Measurements from ENCODE around the gene ATP10A.
"Not testable (repeated sequence)": the region's sequence is repeated elsewhere in the genome, so short reads cannot be mapped to it uniquely, and the experiment has no call there.

Gene ATP10A

GRCh38 chr15:25673972-25674371, 189.2 kb downstream of the ATP10A start:
- no peak for DNase-seq

DNA sequence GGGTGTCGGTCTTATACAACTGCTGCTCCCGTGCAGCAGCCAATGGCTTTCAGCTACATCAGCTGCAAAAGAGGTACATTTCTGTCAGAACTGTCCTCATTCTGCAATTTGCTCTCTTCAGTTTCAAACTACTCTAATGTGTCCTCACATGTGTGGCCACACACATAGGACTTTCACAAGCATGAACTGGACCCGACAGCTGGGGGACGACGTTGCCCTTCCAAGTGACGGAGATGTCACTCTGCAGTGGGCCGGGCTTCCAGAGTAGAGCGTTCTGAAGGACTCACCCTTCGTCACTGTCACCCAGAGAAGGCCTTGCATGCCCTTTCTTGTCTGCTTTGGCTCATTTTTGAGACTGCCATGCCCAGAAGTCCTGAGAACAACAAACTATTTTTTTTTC, 189.8 kb downstream of the ATP10A start:
- DNase-seq = no peak

GRCh38 chr15:25671132-25671531, 192.0 kb downstream of the ATP10A start:
- peak; percentile 56 for DNase-seq

- DNase-seq = no peak
Measured at GRCh38 chr15:25670621-25671020, 192.5 kb downstream of the ATP10A start.

GRCh38 chr15:25670025-25670554, 193.0 kb downstream of the ATP10A start:
- DNase-seq = peak; percentile 60

GRCh38 chr15:25668901-25669300, 194.2 kb downstream of the ATP10A start:
- DNase-seq = no peak

DNA sequence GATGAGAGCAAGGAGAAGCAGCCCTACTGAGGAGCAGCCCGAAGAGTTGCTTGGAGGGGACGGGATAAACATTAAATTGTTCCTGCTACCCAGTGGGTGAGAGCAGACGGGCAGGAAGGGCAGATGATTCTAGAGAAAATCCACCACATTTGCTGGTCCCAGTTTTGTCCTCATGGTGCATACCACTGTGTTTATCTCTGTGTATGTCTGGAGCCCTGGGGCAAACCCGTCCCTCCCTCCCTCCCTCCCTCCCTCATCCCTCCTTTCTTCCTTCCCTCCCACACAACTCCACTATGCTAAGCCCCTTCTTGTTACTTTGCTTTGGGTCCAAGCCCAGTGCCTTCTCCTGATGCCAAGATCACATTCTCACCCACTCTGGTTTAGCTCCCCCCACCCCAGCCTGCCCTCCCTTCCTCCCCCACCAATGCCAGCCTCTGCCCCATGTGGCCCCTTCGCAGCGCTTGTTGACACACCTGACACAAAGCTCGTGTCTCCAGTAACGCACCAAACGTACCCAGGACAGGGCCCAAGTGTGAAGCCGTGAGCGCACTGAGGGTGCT, 194.8 kb downstream of the ATP10A start:
- DNase-seq = no peak

DNA sequence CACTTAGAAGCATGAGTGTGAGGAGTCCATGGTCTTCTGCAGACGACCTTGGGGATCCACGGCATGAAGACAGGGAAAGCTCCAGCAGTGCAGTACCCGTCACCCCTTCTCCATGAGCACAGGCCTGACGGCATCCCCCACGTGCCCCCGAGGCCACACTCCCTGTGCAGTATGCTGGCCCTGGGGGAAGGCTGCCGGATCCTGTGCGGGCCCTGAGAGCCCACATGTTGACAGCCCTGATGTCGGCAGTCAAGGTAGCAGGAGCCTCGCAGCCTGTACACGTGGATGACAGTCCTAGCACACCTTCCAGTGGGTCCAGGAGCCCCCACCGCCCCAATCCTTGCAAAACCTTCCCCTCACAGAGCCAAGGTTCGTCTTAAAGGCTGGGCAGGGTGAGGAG, 195.3 kb downstream of the ATP10A start:
- no peak for DNase-seq

DNA sequence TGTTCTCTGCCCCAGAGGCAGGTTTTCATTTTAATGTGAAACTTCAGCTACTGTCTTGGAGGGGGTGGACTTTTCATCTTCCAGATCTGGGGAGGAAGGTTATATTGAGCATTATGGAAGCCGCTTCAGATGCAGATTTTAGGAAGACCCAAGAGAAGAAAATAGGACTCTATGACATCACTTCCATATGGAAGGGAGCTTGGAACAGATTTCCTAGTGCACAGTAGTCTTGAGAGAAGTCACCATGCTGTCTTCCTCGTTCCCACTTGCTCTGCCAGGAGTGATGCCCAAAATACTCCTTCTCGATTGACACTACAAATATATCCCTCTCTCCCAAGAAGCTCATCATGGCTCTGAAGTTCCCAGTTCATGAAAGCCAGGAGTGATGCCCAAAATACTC, 197.2 kb downstream of the ATP10A start:
- DNase-seq = no peak

GRCh38 chr15:25664761-25665160, 198.4 kb downstream of the ATP10A start:
- no peak for DNase-seq

DNA sequence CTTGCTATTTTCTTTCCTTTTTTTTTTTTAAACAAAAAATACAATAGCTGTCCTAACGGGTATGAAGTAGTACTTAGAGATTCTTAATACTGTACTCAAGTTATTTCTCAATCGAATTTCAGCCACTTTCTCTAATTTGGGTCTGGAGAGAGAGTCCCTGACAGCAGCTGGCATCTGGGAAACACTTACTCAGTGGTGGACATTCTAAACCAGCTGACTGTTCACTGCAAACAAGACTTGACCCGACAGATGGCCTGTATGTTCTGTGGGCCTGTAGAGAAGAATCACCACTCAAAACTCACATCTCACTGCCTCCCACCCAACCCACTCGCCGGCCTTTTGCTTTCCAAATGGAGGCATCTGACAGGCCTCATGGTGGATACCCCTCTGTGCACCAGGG, 199.6 kb downstream of the ATP10A start:
- no peak for DNase-seq

DNA sequence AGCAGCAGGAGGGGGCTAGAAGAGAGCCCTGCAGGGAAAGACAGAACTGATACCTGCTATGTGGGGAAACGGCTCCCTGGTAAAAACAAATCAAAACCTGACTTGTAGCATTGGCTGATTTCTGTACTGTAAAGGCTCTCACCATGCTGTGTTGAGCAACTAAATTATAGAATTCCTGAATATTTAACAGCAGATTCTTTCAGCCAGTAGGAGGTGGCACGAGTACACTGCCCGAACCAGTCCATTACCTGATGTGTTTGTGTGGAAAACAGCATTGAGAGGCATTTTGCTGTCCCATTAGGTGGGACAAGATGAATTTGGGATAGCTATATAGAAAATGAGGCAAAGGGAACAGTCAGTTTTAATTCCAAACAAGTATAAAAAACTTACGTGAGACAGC, 201.2 kb downstream of the ATP10A start:
- no peak for DNase-seq

DNA sequence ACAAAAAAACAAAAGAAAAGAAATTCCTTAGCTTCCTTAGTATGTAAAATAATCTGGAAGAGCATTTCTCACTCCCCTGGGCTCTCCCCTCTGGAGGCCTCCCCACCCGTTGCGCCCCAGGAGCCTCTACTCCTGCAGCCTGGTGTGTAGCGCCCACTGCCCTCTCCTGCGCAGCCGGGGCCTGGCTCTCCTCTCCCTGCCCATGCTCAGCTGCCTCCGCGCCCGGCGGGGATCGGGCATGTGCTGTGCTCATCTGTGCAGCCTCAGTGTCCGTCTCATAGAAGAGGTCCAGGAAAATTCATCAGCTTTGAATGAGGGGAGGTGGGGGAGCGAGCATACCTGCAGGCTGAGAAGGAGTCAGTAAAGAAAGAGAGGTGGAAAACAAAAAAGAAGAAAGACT, 203.9 kb downstream of the ATP10A start:
- no peak for DNase-seq

DNA sequence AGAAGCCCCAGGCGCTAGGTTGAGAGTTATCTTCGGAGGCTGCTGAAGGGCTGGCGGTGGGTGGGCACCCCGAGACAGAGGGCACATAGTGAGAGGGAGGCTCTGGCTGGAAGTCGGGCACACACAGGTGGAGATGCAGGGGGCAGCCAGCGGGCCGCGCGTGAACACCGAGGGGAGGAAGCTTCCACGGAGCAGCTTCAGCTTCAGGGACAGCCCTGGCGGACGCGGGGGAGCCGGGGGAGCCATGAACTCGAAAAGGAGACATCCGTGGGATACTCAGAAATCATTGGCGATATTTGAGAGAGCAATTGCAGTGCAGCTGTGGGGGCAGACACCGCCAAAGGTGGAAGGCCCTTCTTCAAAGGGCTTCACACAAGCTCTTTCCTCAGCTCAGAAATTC, 204.6 kb downstream of the ATP10A start:
- no peak for DNase-seq

DNA sequence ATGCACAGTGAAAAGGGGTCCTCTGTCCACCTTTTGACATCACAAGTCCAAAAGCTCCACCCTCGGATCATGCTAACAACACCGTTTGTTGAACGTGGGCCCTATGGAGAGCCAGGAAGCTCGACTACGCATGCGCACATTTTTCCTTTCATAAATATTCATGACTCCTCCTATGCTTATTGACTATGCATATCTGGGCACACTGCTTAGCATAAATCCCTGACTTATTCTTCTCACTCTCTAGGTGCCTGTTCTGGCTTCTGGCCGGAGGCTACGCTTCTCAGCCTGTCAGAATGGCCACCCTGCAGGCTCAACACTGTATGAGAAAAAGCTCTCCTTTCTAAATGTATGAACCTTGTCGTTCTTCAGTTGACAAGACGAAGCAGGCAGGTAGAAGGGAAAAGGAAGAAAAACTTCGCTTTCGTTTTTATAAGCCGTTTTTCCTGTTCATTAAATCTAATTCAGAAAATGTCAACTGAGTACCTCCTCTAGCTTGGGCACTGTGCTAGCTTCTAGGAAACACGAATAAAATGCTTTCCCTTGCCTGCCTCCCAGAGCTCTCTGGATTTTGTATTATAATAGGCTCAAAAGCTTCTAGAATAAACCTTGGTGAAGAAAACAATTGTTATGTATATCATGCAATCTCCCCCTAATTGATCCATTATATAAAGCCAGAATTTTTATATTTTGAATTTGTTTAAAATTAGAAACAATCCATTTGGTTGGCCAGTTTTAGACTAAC, 207.7 kb downstream of the ATP10A start:
- no peak for DNase-seq

GRCh38 chr15:25653371-25653770, 209.8 kb downstream of the ATP10A start:
- DNase-seq = no peak

DNA sequence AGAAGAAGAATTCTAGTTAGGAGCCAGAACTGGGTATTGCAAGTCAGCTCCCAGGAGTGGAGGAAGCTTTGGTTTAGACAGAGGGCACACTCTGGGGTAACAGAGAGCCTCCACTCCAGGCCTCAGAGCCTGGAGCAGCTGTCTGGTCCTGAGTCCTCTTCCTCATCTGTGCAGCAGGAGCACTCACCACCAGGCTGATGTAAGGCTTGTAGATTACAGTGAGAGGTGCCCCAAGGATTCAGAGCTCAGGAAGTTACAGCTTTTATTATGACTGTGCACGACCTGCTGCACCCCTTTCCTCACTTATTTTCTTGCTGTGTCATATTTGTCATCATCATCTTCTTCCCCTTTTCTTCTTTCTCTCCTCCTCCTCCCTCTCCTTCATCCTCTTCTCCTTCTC, 210.4 kb downstream of the ATP10A start:
- DNase-seq = no peak

DNA sequence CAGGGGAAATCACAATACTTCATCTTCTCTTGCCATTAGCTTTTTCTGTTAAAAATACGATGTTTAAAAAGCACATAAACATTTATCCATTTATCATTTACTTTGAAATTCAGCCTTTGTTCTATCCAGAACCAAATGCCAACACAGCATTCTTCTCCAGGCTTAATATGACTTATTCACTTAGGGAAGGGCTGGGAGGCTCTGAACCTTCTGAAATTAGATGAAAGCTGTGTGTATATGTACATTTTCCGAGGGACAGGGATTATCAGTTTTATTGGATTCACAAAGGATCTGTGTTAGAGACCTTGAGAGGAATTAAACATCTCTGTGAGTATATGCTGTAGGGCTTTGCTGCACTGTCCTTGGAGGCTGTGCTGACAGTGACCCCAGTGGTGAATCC, 213.7 kb downstream of the ATP10A start:
- no peak for DNase-seq

GRCh38 chr15:25643120-25643519, 220.0 kb downstream of the ATP10A start:
- no peak for DNase-seq

GRCh38 chr15:25641762-25642161, 221.4 kb downstream of the ATP10A start:
- DNase-seq = no peak

- DNase-seq = no peak
Measured at GRCh38 chr15:25641361-25641760, 221.8 kb downstream of the ATP10A start.

GRCh38 chr15:25640959-25641358, 222.2 kb downstream of the ATP10A start:
- not testable (repeated sequence) for DNase-seq

DNA sequence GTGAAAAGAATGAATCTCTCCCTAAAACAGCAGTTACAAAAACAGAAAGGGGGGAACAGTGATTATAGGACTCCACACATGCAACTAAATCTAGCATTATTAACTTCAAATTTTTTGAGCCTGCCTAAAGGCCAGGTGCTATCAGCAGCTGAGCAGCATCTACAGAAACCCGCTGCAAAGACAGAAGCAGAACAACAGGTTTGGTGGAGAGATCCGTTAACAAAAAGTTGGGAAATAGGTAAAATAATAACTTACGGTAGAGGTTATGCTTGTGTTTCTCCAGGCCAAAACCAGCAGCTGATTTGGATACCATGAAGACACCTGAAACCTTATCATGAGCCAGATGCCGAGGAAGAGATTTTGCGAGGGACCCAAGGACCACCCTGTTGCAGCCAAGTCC, 222.7 kb downstream of the ATP10A start:
- no peak for DNase-seq

GRCh38 chr15:25636486-25636885, 226.6 kb downstream of the ATP10A start:
- not testable (repeated sequence) for DNase-seq

DNA sequence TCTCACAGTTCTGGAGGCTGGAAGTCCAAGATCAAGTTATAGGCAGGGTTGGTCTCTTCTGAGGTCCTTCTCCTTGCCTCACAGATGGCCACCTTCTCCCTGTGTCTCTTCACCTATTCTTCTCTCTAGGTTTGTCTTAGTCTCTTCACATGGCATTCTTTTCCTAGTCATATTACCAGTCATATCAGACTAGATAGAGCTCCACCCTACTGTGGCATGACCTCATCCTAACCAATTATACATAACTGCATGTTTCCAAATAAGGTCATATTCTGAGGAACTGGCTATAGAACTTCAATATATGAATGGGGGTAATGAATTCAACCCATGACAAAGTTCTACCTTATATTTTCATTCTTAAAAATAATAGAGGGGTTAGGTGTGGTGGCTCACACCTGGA, 227.9 kb downstream of the ATP10A start:
- DNase-seq = no peak
